ENCODE data around the gene VMP1. TPM values are rescaled to one million over a fixed set of nuclear protein-coding genes. Genes with fewer than 3 reads are reported as not detected.
"Not testable (repeated sequence)": the region's sequence is repeated elsewhere in the genome, so short reads cannot be mapped to it uniquely, and the experiment has no call there.

The VMP1 gene
- total RNA-seq, 2 experiments from 2014 or later, result 517 to 553 TPM

DNA sequence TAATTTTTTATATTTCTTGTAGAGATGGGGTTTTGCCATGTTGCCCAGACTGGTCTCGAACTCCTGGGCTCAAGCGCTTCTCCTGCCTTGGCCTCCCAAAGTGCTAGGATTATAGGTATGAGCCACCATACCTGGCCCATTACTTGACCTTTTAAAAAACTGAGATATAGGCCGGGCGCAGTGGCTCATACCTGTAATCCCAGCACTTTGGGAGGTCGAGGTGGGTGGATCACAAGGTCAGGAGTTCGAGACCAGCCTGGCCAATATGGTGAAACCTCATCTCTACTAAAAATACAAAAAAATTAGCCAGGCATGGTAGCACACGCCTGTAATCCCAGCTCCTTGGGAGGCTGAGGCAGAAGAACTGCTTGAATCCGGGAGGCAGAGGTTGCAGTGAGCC, 166.0 kb downstream of the VMP1 start:
- POLR2A ChIA-PET; intact Hi-C loops (cut with micrococcal nuclease); H3K4me3 Mint-ChIP-seq; H3K9me3 Mint-ChIP-seq; DNase-seq; H3K27me3 Mint-ChIP-seq; CTCF ChIA-PET; H3K27ac Mint-ChIP-seq; H3K4me1 Mint-ChIP-seq (ENCODE audit: low read depth): not testable (repeated sequence)
- peaks cover 19% of the 10 kb centered on the region for H3K36me3 Mint-ChIP-seq

- H3K4me3 Mint-ChIP-seq, result no peak overlapping the region
- intact Hi-C loops (cut with micrococcal nuclease), result no loop called here
- POLR2A ChIA-PET, result interaction anchor here (0.7 kb wide), 1 partner anchor 446 kb away, joined by 3 read pairs; no protein-coding TSS in a partner anchor
- H3K27ac Mint-ChIP-seq, result no peak overlapping the region
- H3K36me3 Mint-ChIP-seq, result peaks cover 18% of the 10 kb centered on the region
- H3K27me3 Mint-ChIP-seq, result no peaks in the 10 kb centered on the region
- CTCF ChIA-PET, result no interaction called here
- no peaks in the 10 kb centered on the region for H3K4me1 Mint-ChIP-seq (ENCODE audit: low read depth)
- DNase-seq, result no peak
- H3K9me3 Mint-ChIP-seq, result no peaks in the 10 kb centered on the region
Observed at GRCh38 chr17:59874376-59874775, 166.9 kb downstream of the VMP1 start.

DNA sequence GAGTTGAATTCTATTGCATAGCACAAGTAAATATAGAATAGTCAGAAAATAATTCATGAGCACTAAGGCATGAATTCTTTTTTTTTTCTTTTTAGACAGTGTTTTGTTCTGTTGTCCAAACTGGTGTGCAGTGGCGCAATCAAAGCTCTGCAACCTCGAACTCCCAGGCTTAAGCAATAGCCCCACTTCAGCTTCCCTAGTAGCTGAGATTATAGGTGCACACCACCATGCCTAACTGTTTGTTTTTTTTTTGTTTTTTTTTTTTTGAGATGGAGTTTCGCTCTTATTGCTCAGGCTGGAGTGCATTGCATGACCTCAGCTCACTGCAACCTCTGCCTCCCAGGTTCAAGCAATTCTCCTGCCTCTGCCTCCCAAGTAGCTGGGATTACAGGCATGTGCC, 168.7 kb downstream of the VMP1 start:
- no peak for DNase-seq
- Mint-ChIP-seq H3K9me3 (no peaks in the 10 kb centered on the region), H3K36me3 (peaks cover 20% of the 10 kb centered on the region), H3K4me3 (no peak overlapping the region), H3K4me1 (ENCODE audit: low read depth) (no peaks in the 10 kb centered on the region), H3K27ac (no peak overlapping the region), H3K27me3 (no peaks in the 10 kb centered on the region)
- intact Hi-C loops (cut with micrococcal nuclease), result no loop called here
- ChIA-PET CTCF (interaction anchor here (0.6 to 1.1 kb wide), 5 partner anchors 17 to 762 kb away, joined by 3 to 5 read pairs (median 3); no protein-coding TSS in a partner anchor), POLR2A (interaction anchor here (0.7 kb wide), 1 partner anchor 726 kb away, joined by 4 read pairs; no protein-coding TSS in a partner anchor)

DNA sequence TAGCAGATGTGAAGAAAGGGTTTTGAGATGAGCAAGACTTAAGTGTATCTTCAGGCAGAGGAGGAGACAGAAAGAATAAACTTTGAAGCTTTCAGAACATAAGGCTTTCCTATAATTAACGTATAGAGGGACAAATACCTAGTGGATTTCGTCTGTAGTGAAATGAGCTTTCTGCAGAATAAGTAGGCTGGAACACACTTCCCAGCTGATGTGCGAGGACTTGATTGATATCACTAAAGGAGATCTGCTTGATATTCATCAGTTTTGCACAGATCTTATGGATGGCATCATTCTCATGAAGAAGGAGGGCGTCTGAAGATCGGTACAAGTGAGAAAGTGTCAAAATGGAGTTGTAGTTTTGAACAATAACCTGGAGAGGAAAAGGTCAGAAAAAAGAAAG, 170.5 kb downstream of the VMP1 start:
- CTCF ChIA-PET, result interaction anchor here (1.3 kb wide), 2 partner anchors 19 to 36 kb away, joined by 3 read pairs; no protein-coding TSS in a partner anchor
- H3K4me1 Mint-ChIP-seq (ENCODE audit: low read depth), result no peaks in the 10 kb centered on the region
- H3K36me3 Mint-ChIP-seq, result peaks cover 20% of the 10 kb centered on the region
- no peaks in the 10 kb centered on the region for H3K9me3 Mint-ChIP-seq
- intact Hi-C loops (cut with micrococcal nuclease), result no loop called here
- POLR2A ChIA-PET, result no interaction called here
- H3K27me3 Mint-ChIP-seq, result no peaks in the 10 kb centered on the region
- no peak for DNase-seq
- no peak overlapping the region for H3K27ac Mint-ChIP-seq
- H3K4me3 Mint-ChIP-seq, result no peak overlapping the region

GRCh38 chr17:59878624-59879023, 171.2 kb downstream of the VMP1 start:
- H3K4me3 Mint-ChIP-seq, result no peak overlapping the region
- no peaks in the 10 kb centered on the region for H3K9me3 Mint-ChIP-seq
- ChIA-PET CTCF (interaction anchor here (1.3 kb wide), 2 partner anchors 20 to 36 kb away, joined by 3 read pairs; no protein-coding TSS in a partner anchor), POLR2A (no interaction called here)
- H3K27me3 Mint-ChIP-seq, result no peaks in the 10 kb centered on the region
- H3K36me3 Mint-ChIP-seq, result peaks cover 20% of the 10 kb centered on the region
- intact Hi-C loops (cut with micrococcal nuclease), result no loop called here
- no peak for DNase-seq
- H3K27ac Mint-ChIP-seq, result no peak overlapping the region
- H3K4me1 Mint-ChIP-seq (ENCODE audit: low read depth), result no peaks in the 10 kb centered on the region

DNA sequence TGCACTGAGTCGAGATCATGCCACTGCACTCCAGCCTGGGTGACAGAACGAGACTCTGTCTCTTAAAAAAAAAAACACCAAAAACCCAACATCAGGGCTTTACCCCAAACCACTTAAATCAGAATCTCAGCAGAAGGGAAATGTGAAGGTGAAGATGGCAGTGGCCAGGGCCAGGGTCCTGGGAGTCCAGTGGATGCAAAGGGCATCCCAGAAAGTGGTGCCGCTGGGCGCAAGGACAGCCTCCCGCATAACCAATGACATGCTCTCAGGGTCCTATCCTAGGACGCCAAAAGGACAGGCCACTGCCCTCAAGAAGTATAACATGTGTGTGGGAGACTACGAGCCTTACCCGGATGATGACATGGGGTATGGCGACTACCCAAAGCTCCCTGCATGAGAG, 177.4 kb downstream of the VMP1 start:
- CTCF ChIA-PET, result no interaction called here
- Mint-ChIP-seq H3K9me3 (no peaks in the 10 kb centered on the region), H3K27me3 (no peaks in the 10 kb centered on the region), H3K4me3 (no peak overlapping the region), H3K27ac (no peak overlapping the region), H3K4me1 (ENCODE audit: low read depth) (peaks cover 10% of the 10 kb centered on the region), H3K36me3 (peaks cover 27% of the 10 kb centered on the region)
- intact Hi-C loops (cut with micrococcal nuclease), result no loop called here
- POLR2A ChIA-PET, result no interaction called here
- DNase-seq, result no peak

GRCh38 chr17:59888145-59888750, 180.8 kb downstream of the VMP1 start:
- Mint-ChIP-seq H3K36me3 (peaks cover 26% of the 10 kb centered on the region), H3K4me1 (ENCODE audit: low read depth) (peaks cover 24% of the 10 kb centered on the region), H3K9me3 (no peaks in the 10 kb centered on the region), H3K4me3 (no peak overlapping the region), H3K27ac (no peak overlapping the region), H3K27me3 (no peaks in the 10 kb centered on the region)
- POLR2A ChIA-PET, result no interaction called here
- no peak for DNase-seq
- CTCF ChIA-PET, result interaction anchor here (1.9 kb wide), 1 partner anchor 26 kb away, joined by 5 read pairs; no protein-coding TSS in a partner anchor
- intact Hi-C loops (cut with micrococcal nuclease), result no loop called here

DNA sequence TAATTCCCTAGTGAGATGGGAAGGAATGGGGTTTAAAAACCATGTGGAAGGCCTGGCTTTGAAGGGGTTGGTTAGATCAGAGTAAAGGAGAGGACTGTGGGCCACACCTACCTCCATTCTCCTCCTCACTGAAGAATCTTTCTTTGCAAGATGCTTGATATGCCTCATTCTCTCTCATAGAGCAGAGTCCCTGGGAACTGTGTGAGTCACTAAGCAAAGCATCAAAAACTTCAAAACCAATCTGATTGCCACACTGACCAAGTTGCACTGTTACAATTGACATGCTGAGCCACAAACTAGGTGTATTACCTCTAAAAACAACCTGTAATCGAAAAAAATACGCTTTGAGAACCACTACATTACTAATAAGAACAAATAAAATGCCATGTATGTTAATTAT, 183.3 kb downstream of the VMP1 start:
- no peaks in the 10 kb centered on the region for H3K27me3 Mint-ChIP-seq
- ChIA-PET CTCF (interaction anchor here (1.5 kb wide), 1 partner anchor 144 kb away, joined by 4 read pairs; no protein-coding TSS in a partner anchor), POLR2A (no interaction called here)

More for the DNA sequence above, 183.3 kb downstream of the VMP1 start:
- Mint-ChIP-seq H3K4me1 (ENCODE audit: low read depth) (peaks cover 36% of the 10 kb centered on the region), H3K9me3 (no peaks in the 10 kb centered on the region), H3K36me3 (peaks cover 23% of the 10 kb centered on the region), H3K4me3 (peak overlapping the region; percentile 99), H3K27ac (peak overlapping the region; percentile 39)
- intact Hi-C loops (cut with micrococcal nuclease), result loop anchor here (5.0 to 10.0 kb wide), 3 partner anchors 43 to 273 kb away; partner anchors contain the start of gene CLTC
- no peak for DNase-seq

Small RNA genes lying within 50 kb of the gene (microRNA-seq; reads per million reads assigned to microRNA genes)
- 416,591 reads per million, percentile 100 among the genes with 10 or more reads in this experiment for gene MIR21 (ENCODE audit: borderline microRNAs expressed, borderline number of aligned reads, borderline replicate concordance)

Other genes starting within 250 kb of the VMP1 start
- 10 to 100 TPM; 17.9 to 19.0 TPM for gene DHX40, start 142.0 kb upstream of the VMP1 start, total RNA-seq
- gene CLTC, start 87.8 kb upstream of the VMP1 start, total RNA-seq, result 100 to 1,000 TPM; 203 to 206 TPM
- 10 to 100 TPM; 35.9 TPM for gene PTRH2, start 224 bp upstream of the VMP1 start, total RNA-seq
- 10 to 100 TPM; 11.0 to 12.7 TPM for gene TUBD1, start 185.3 kb downstream of the VMP1 start, total RNA-seq
- 10 to 100 TPM; 41.6 to 44.8 TPM for gene RPS6KB1, start 185.5 kb downstream of the VMP1 start, total RNA-seq

Data from activated CD4-positive, alpha-beta memory T cell treated with anti-CD3 and anti-CD28 coated beads for 36 hours (primary cell).